ENCODE data around the gene CYP3A5. TPM values are rescaled to one million over a fixed set of nuclear protein-coding genes. Genes with fewer than 3 reads are reported as not detected.

CYP3A5 gene
- polyA plus RNA-seq, 1 donor (not counting 4 experiments of a cell fraction or from before 2014, with no cell fraction given), result 3.4 TPM

GRCh38 chr7:99631295-99632109, 48.3 kb downstream of the CYP3A5 start:
- no peak overlapping the region for H2AFZ ChIP-seq (ENCODE audit: control insufficient read depth, low read length)
- FAIRE-seq (no peak), DNase-seq (ENCODE audit: low read depth, low spot score) (no peak)
- H3K36me3 ChIP-seq (ENCODE audit: control insufficient read depth in 2 of 2, extremely low read depth in 1 of 2, insufficient read depth in 2 of 2, low read length in 2 of 2), result peaks cover 29 to 30% of the 10 kb centered on the region in 2 experiments
- H3K79me2 ChIP-seq (ENCODE audit: control insufficient read depth, insufficient read depth, low read length), result peaks cover 18% of the 10 kb centered on the region
- H3K27me3 ChIP-seq (ENCODE audit: control insufficient read depth, extremely low read depth, insufficient read depth, low read length), result no peaks in the 10 kb centered on the region
- no peak overlapping the region for H3K9ac ChIP-seq (ENCODE audit: control insufficient read depth, extremely low read depth, insufficient read depth, low read length)
- H3K4me3 ChIP-seq (ENCODE audit: control insufficient read depth in 2 of 3, extremely low read depth in 1 of 3, insufficient read depth in 2 of 3, low read depth in 1 of 3, low read length in 3 of 3), result no peak overlapping the region
- H4K20me1 ChIP-seq (ENCODE audit: control insufficient read depth, extremely low read depth, insufficient read depth, low read length), result no peaks in the 10 kb centered on the region
- no peak overlapping the region for H3K4me2 ChIP-seq (ENCODE audit: control insufficient read depth, extremely low read depth, insufficient read depth, low read depth, low read length)
- H3K9me1 ChIP-seq (ENCODE audit: control insufficient read depth, extremely low read depth, insufficient read depth, low read length), result no peaks in the 10 kb centered on the region
- no peaks in the 10 kb centered on the region for H3K9me3 ChIP-seq (ENCODE audit: control insufficient read depth, low read depth, low read length)
- peaks cover 12% of the 10 kb centered on the region for H3K4me1 ChIP-seq (ENCODE audit: control insufficient read depth, extremely low read depth, insufficient read depth, low read length)
- peak overlapping the region; percentile 19 for H3K27ac ChIP-seq (ENCODE audit: control insufficient read depth, insufficient read depth, low read length)
- dilution Hi-C loops (cut with MboI; ENCODE audit: extremely low pct_ligation_motif_present, low sequenced_read_pairs), result no loop called here
- TF ChIP-seq, protein P1, sequence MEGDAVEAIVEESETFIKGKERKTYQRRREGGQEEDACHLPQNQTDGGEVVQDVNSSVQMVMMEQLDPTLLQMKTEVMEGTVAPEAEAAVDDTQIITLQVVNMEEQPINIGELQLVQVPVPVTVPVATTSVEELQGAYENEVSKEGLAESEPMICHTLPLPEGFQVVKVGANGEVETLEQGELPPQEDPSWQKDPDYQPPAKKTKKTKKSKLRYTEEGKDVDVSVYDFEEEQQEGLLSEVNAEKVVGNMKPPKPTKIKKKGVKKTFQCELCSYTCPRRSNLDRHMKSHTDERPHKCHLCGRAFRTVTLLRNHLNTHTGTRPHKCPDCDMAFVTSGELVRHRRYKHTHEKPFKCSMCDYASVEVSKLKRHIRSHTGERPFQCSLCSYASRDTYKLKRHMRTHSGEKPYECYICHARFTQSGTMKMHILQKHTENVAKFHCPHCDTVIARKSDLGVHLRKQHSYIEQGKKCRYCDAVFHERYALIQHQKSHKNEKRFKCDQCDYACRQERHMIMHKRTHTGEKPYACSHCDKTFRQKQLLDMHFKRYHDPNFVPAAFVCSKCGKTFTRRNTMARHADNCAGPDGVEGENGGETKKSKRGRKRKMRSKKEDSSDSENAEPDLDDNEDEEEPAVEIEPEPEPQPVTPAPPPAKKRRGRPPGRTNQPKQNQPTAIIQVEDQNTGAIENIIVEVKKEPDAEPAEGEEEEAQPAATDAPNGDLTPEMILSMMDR (optimal IDR thresholded peaks at IDR 0.05 in 1 of 3, IDR thresholded peaks at IDR 0.05 in 1 of 3, conservative IDR thresholded peaks at IDR 0.05 in 1 of 3; ENCODE audit: extremely low read depth in 1 of 3, insufficient read depth in 2 of 3, low read length in 3 of 3), result peak; percentile 41 to 54 (median 47)
- TF ChIP-seq EZH2 (IDR thresholded peaks at IDR 0.05; ENCODE audit: low read length), result no peak

- no peak for DNase-seq (ENCODE audit: low read depth, low spot score)
- H3K9ac ChIP-seq (ENCODE audit: control insufficient read depth, extremely low read depth, insufficient read depth, low read length), result no peak overlapping the region
- no peak overlapping the region for H3K4me2 ChIP-seq (ENCODE audit: control insufficient read depth, extremely low read depth, insufficient read depth, low read depth, low read length)
- H2AFZ ChIP-seq (ENCODE audit: control insufficient read depth, low read length), result no peak overlapping the region
- TF ChIP-seq, protein P1 (optimal IDR thresholded peaks at IDR 0.05 in 1 of 3, IDR thresholded peaks at IDR 0.05 in 1 of 3, conservative IDR thresholded peaks at IDR 0.05 in 1 of 3; ENCODE audit: extremely low read depth in 1 of 3, insufficient read depth in 2 of 3, low read length in 3 of 3), result no peak
- TF ChIP-seq EZH2 (IDR thresholded peaks at IDR 0.05; ENCODE audit: low read length), result no peak
- H3K79me2 ChIP-seq (ENCODE audit: control insufficient read depth, insufficient read depth, low read length), result peaks cover 37% of the 10 kb centered on the region
- no peak for FAIRE-seq
- no peak overlapping the region for H3K27ac ChIP-seq (ENCODE audit: control insufficient read depth, insufficient read depth, low read length)
- no peak overlapping the region for H3K4me3 ChIP-seq (ENCODE audit: control insufficient read depth in 2 of 3, extremely low read depth in 1 of 3, insufficient read depth in 2 of 3, low read depth in 1 of 3, low read length in 3 of 3)
- no peaks in the 10 kb centered on the region for H4K20me1 ChIP-seq (ENCODE audit: control insufficient read depth, extremely low read depth, insufficient read depth, low read length)
- peaks cover 9% of the 10 kb centered on the region for H3K4me1 ChIP-seq (ENCODE audit: control insufficient read depth, extremely low read depth, insufficient read depth, low read length)
- no peaks in the 10 kb centered on the region for H3K9me1 ChIP-seq (ENCODE audit: control insufficient read depth, extremely low read depth, insufficient read depth, low read length)
- peaks cover 46 to 48% of the 10 kb centered on the region in 2 experiments for H3K36me3 ChIP-seq (ENCODE audit: control insufficient read depth in 2 of 2, extremely low read depth in 1 of 2, insufficient read depth in 2 of 2, low read length in 2 of 2)
- H3K9me3 ChIP-seq (ENCODE audit: control insufficient read depth, low read depth, low read length), result no peaks in the 10 kb centered on the region
- dilution Hi-C loops (cut with MboI; ENCODE audit: extremely low pct_ligation_motif_present, low sequenced_read_pairs), result no loop called here
- no peaks in the 10 kb centered on the region for H3K27me3 ChIP-seq (ENCODE audit: control insufficient read depth, extremely low read depth, insufficient read depth, low read length)
Observed at GRCh38 chr7:99629643-99630042, 50.2 kb downstream of the CYP3A5 start.

Measured in keratinocyte (primary cell).